ENCODE data around the gene RSPO3. TPM values are rescaled to one million over a fixed set of nuclear protein-coding genes. Genes with fewer than 3 reads are reported as not detected.
A peak's percentile ranks its signal among the peaks of the same experiment; 100 is the strongest.

RSPO3 gene
- total and polyA plus RNA-seq, 9 donors = 8.8 to 26.2 (median 19.1) TPM

- peaks cover 2% of the 10 kb centered on the region for H3K27me3 ChIP-seq (ENCODE audit: control insufficient read depth, insufficient read depth, low read length)
- no peak for DNase-seq
- no peaks in the 10 kb centered on the region for H3K36me3 ChIP-seq (ENCODE audit: control insufficient read depth, insufficient read depth, low read length)
- H3K4me3 ChIP-seq (ENCODE audit: low read length) = no peak overlapping the region
- no peak overlapping the region for H3K27ac ChIP-seq (ENCODE audit: low read length)
- no peaks in the 10 kb centered on the region for H3K9me3 ChIP-seq (replicated peaks; ENCODE audit: control insufficient read depth, low read depth, low read length)
- no peaks in the 10 kb centered on the region for H3K4me1 ChIP-seq (ENCODE audit: control insufficient read depth, insufficient read depth, low read length)
Measured at GRCh38 chr6:127107916-127108315, 10.6 kb upstream of the RSPO3 start.

GRCh38 chr6:127110712-127111111, 7.8 kb upstream of the RSPO3 start:
- Histone ChIP-seq H3K4me1 (ENCODE audit: control insufficient read depth, insufficient read depth, low read length) (no peaks in the 10 kb centered on the region), H3K4me3 (ENCODE audit: low read length) (no peak overlapping the region), H3K36me3 (ENCODE audit: control insufficient read depth, insufficient read depth, low read length) (no peaks in the 10 kb centered on the region), H3K27ac (ENCODE audit: low read length) (no peak overlapping the region), H3K9me3 (replicated peaks; ENCODE audit: control insufficient read depth, low read depth, low read length) (no peaks in the 10 kb centered on the region), H3K27me3 (ENCODE audit: control insufficient read depth, insufficient read depth, low read length) (peaks cover 2% of the 10 kb centered on the region)
- WGBS (ENCODE audit: insufficient coverage) = no CpG with 5 or more reads among the region's 3 CpGs
- no peak for DNase-seq

GRCh38 chr6:127111526-127111925, 6.9 kb upstream of the RSPO3 start:
- no peak for DNase-seq
- no peak overlapping the region for H3K4me3 ChIP-seq (ENCODE audit: low read length)
- H3K27me3 ChIP-seq (ENCODE audit: control insufficient read depth, insufficient read depth, low read length) = peaks cover 2% of the 10 kb centered on the region
- H3K4me1 ChIP-seq (ENCODE audit: control insufficient read depth, insufficient read depth, low read length) = no peaks in the 10 kb centered on the region
- 88% methylated on average over 1 of the region's 4 CpGs for WGBS (ENCODE audit: insufficient coverage)
- no peak overlapping the region for H3K27ac ChIP-seq (ENCODE audit: low read length)
- H3K9me3 ChIP-seq (replicated peaks; ENCODE audit: control insufficient read depth, low read depth, low read length) = no peaks in the 10 kb centered on the region
- no peaks in the 10 kb centered on the region for H3K36me3 ChIP-seq (ENCODE audit: control insufficient read depth, insufficient read depth, low read length)

GRCh38 chr6:127114214-127114760, 4.2 kb upstream of the RSPO3 start:
- Histone ChIP-seq H3K27ac (ENCODE audit: low read length) (no peak overlapping the region), H3K9me3 (replicated peaks; ENCODE audit: control insufficient read depth, low read depth, low read length) (no peaks in the 10 kb centered on the region), H3K27me3 (ENCODE audit: control insufficient read depth, insufficient read depth, low read length) (peaks cover 18% of the 10 kb centered on the region), H3K4me3 (ENCODE audit: low read length) (no peak overlapping the region), H3K36me3 (ENCODE audit: control insufficient read depth, insufficient read depth, low read length) (no peaks in the 10 kb centered on the region), H3K4me1 (ENCODE audit: control insufficient read depth, insufficient read depth, low read length) (peaks cover 11% of the 10 kb centered on the region)
- DNase-seq = no peak
- WGBS (ENCODE audit: insufficient coverage) = no CpG with 5 or more reads among the region's 1 CpG

- Histone ChIP-seq H3K4me1 (ENCODE audit: control insufficient read depth, insufficient read depth, low read length) (peaks cover 20% of the 10 kb centered on the region), H3K9me3 (replicated peaks; ENCODE audit: control insufficient read depth, low read depth, low read length) (no peaks in the 10 kb centered on the region), H3K27ac (ENCODE audit: low read length) (peak overlapping the region; percentile 84), H3K27me3 (ENCODE audit: control insufficient read depth, insufficient read depth, low read length) (peaks cover 27% of the 10 kb centered on the region), H3K36me3 (ENCODE audit: control insufficient read depth, insufficient read depth, low read length) (no peaks in the 10 kb centered on the region), H3K4me3 (ENCODE audit: low read length) (no peak overlapping the region)
- WGBS (ENCODE audit: insufficient coverage) = 29% methylated on average over 1 of the region's 2 CpGs
- peak; percentile 82 for DNase-seq
Measured at GRCh38 chr6:127115084-127115655, 3.3 kb upstream of the RSPO3 start.

GRCh38 chr6:127115746-127116145, 2.7 kb upstream of the RSPO3 start:
- WGBS (ENCODE audit: insufficient coverage) = no CpG with 5 or more reads among the region's 3 CpGs
- H3K4me3 ChIP-seq (ENCODE audit: low read length) = no peak overlapping the region
- peaks cover 25% of the 10 kb centered on the region for H3K4me1 ChIP-seq (ENCODE audit: control insufficient read depth, insufficient read depth, low read length)
- peaks cover 33% of the 10 kb centered on the region for H3K27me3 ChIP-seq (ENCODE audit: control insufficient read depth, insufficient read depth, low read length)
- no peaks in the 10 kb centered on the region for H3K9me3 ChIP-seq (replicated peaks; ENCODE audit: control insufficient read depth, low read depth, low read length)
- peak overlapping the region; percentile 84 for H3K27ac ChIP-seq (ENCODE audit: low read length)
- peak; percentile 76 for DNase-seq
- no peaks in the 10 kb centered on the region for H3K36me3 ChIP-seq (ENCODE audit: control insufficient read depth, insufficient read depth, low read length)

- Histone ChIP-seq H3K27ac (ENCODE audit: low read length) (peak overlapping the region; percentile 90), H3K4me3 (ENCODE audit: low read length) (peak overlapping the region; percentile 64), H3K36me3 (ENCODE audit: control insufficient read depth, insufficient read depth, low read length) (no peaks in the 10 kb centered on the region), H3K27me3 (ENCODE audit: control insufficient read depth, insufficient read depth, low read length) (peaks cover 40% of the 10 kb centered on the region), H3K4me1 (ENCODE audit: control insufficient read depth, insufficient read depth, low read length) (peaks cover 31% of the 10 kb centered on the region), H3K9me3 (replicated peaks; ENCODE audit: control insufficient read depth, low read depth, low read length) (no peaks in the 10 kb centered on the region)
- 0% methylated on average over 19 of the region's 19 CpGs for WGBS (ENCODE audit: insufficient coverage)
- no peak for DNase-seq
Measured at GRCh38 chr6:127117979-127118297, 533 bp upstream of the RSPO3 start.

GRCh38 chr6:127119102-127120022, 891 bp downstream of the RSPO3 start:
- Histone ChIP-seq H3K27me3 (ENCODE audit: control insufficient read depth, insufficient read depth, low read length) (peaks cover 40% of the 10 kb centered on the region), H3K4me1 (ENCODE audit: control insufficient read depth, insufficient read depth, low read length) (peaks cover 31% of the 10 kb centered on the region), H3K36me3 (ENCODE audit: control insufficient read depth, insufficient read depth, low read length) (no peaks in the 10 kb centered on the region), H3K27ac (ENCODE audit: low read length) (peak overlapping the region; percentile 55), H3K9me3 (replicated peaks; ENCODE audit: control insufficient read depth, low read depth, low read length) (no peaks in the 10 kb centered on the region), H3K4me3 (ENCODE audit: low read length) (peak overlapping the region; percentile 64)
- under 1% methylated on average over 80 of the region's 82 CpGs for WGBS (ENCODE audit: insufficient coverage)
- peak; percentile 51 for DNase-seq

GRCh38 chr6:127120023-127120786, 1.7 kb downstream of the RSPO3 start:
- H3K4me3 ChIP-seq (ENCODE audit: low read length) = peak overlapping the region; percentile 64
- H3K27me3 ChIP-seq (ENCODE audit: control insufficient read depth, insufficient read depth, low read length) = peaks cover 40% of the 10 kb centered on the region
- no peak for DNase-seq
- H3K4me1 ChIP-seq (ENCODE audit: control insufficient read depth, insufficient read depth, low read length) = peaks cover 31% of the 10 kb centered on the region
- no peaks in the 10 kb centered on the region for H3K9me3 ChIP-seq (replicated peaks; ENCODE audit: control insufficient read depth, low read depth, low read length)
- 3% methylated on average over 31 of the region's 37 CpGs for WGBS (ENCODE audit: insufficient coverage)
- H3K36me3 ChIP-seq (ENCODE audit: control insufficient read depth, insufficient read depth, low read length) = no peaks in the 10 kb centered on the region
- peak overlapping the region; percentile 55 for H3K27ac ChIP-seq (ENCODE audit: low read length)

Data from muscle of leg (tissue), 11 donors.